NB4 (cell line): ENCODE results near the gene GRIA1.

Source experiments
- POLR2A ChIP-seq: IDR thresholded peaks from 2 replicates; pipeline ENCODE4 v1.6.1; 2011; ENCODE audit warnings: mild to moderate bottlenecking; ENCODE audit not compliant: insufficient read length; ENCODE audit errors: extremely low read depth
- TF ChIP-seq, protein P1 (sequence below): IDR thresholded peaks from one replicate; pipeline ENCODE4 v1.5.1; 2012; ENCODE audit warnings: low read depth, low read length
- TF ChIP-seq, protein P2 (sequence below): IDR thresholded peaks from 2 replicates; pipeline ENCODE4 v1.6.1; 2011; ENCODE audit warnings: low read depth, low read length

DNA sequence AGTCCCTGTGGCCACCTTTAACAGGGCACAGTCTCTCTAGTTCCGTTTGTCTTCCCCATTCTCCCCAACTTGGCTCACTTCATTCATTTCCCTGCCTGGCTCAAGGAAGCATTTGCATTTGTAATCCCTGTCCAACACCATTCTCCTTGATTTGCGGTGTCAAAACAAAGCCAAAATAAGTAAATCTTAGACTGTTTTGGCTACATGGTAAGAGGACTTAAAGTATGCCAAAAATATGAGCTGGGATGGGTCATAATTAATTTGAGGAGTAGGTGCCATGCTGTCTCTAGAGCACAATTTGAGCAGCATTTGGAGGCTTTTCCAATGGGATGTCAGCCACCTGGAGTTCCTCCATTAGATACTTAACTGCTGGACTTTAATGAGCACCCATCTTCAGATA, 3.7 kb upstream of the GRIA1 start:
- TF ChIP-seq, protein P1, sequence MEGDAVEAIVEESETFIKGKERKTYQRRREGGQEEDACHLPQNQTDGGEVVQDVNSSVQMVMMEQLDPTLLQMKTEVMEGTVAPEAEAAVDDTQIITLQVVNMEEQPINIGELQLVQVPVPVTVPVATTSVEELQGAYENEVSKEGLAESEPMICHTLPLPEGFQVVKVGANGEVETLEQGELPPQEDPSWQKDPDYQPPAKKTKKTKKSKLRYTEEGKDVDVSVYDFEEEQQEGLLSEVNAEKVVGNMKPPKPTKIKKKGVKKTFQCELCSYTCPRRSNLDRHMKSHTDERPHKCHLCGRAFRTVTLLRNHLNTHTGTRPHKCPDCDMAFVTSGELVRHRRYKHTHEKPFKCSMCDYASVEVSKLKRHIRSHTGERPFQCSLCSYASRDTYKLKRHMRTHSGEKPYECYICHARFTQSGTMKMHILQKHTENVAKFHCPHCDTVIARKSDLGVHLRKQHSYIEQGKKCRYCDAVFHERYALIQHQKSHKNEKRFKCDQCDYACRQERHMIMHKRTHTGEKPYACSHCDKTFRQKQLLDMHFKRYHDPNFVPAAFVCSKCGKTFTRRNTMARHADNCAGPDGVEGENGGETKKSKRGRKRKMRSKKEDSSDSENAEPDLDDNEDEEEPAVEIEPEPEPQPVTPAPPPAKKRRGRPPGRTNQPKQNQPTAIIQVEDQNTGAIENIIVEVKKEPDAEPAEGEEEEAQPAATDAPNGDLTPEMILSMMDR: no peak
- TF ChIP-seq POLR2A: no peak
- TF ChIP-seq, protein P2, sequence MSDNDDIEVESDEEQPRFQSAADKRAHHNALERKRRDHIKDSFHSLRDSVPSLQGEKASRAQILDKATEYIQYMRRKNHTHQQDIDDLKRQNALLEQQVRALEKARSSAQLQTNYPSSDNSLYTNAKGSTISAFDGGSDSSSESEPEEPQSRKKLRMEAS: no peak
